ENCODE measurements around the gene PABPN1L.

Gene PABPN1L

DNA sequence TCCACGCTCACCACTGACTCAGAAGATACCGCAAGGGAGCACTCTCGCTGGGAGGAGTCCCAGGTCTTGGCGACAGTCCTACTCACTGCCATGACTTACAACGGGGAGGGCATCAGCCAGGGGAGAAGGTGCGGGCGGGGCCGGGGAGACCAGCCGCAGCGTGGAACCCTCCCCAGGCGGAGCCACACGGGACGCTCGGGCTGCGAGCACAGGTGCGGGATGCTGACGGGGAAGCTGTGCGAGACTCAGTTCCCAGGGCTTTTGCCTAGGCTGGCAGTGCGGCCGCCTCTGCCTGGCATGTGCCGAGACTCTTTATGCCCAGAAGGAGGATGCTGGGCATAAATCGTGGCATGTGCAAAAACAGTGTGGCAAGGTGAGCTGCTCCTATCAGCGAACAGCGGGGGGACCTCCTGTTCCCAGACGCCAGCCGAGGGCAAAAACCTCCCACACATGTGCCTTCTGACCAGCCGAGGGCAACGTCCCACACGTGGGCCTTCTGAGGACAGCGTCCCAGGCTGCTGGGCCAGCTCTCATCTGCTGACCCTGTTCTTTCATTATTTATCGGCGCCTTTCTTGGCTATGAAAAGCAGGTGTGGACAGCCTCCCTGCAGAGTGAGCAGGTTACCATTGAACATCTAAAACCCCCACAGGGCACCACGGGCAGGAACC, 15.8 kb downstream of the PABPN1L start:
- no peak overlapping the region for H3K18ac ChIP-seq (ENCODE audit: low read length)
- no peak overlapping the region for H3K23ac ChIP-seq (ENCODE audit: low read depth, low read length, poor library complexity)
- no peak overlapping the region for H2BK5ac ChIP-seq (ENCODE audit: low read length)
- H3K4me3 ChIP-seq (ENCODE audit: low read length in 2 of 2), result no peak overlapping the region
- H3K79me1 ChIP-seq (ENCODE audit: low read depth, low read length), result peaks cover 6% of the 10 kb centered on the region
- no peak overlapping the region for H2AFZ ChIP-seq (ENCODE audit: low read length)
- no peak overlapping the region for H2BK15ac ChIP-seq (ENCODE audit: low read length)
- no peaks in the 10 kb centered on the region for H3K27me3 ChIP-seq (ENCODE audit: control insufficient read depth in 3 of 3, insufficient read depth in 3 of 3, low read depth in 1 of 3, low read length in 3 of 3)
- WGBS, 2 donors (ENCODE audit: extremely low coverage in 2 of 2, insufficient read length in 2 of 2, insufficient replicate concordance in 1 of 2), result no CpG with 5 or more reads among the region's 33 CpGs
- H4K91ac ChIP-seq (ENCODE audit: low read depth, low read length, poor library complexity), result no peak overlapping the region
- H3K4me2 ChIP-seq (ENCODE audit: insufficient read depth, low read length, poor library complexity, severe bottlenecking), result no peak overlapping the region
- no peak overlapping the region for H2AK5ac ChIP-seq (ENCODE audit: low read depth, low read length)
- no peaks in the 10 kb centered on the region for H3K9me3 ChIP-seq (replicated peaks in 1 of 2; ENCODE audit: control insufficient read depth in 2 of 2, insufficient read depth in 1 of 2, low read depth in 1 of 2, low read length in 2 of 2)
- H3K9ac ChIP-seq (ENCODE audit: low read depth, low read length, poor library complexity), result no peak overlapping the region
- H3K4me1 ChIP-seq (ENCODE audit: control insufficient read depth in 2 of 2, insufficient read depth in 1 of 2, low read depth in 1 of 2, low read length in 2 of 2), result peaks cover 0 to 16% of the 10 kb centered on the region in 2 donors
- H3K27ac ChIP-seq (replicated peaks; ENCODE audit: low read length), result no peak overlapping the region
- no peak overlapping the region for H2BK120ac ChIP-seq (ENCODE audit: low read depth, low read length)
- no peak overlapping the region for H4K8ac ChIP-seq (ENCODE audit: low read depth, low read length)
- no peak overlapping the region for H2BK12ac ChIP-seq (ENCODE audit: low read length)
- H3K14ac ChIP-seq (ENCODE audit: low read length), result no peak overlapping the region
- no peak for DNase-seq (ENCODE audit: low spot score)
- peaks cover 0 to 8% of the 10 kb centered on the region in 2 donors for H3K36me3 ChIP-seq (replicated peaks in 1 of 2; ENCODE audit: control insufficient read depth in 2 of 2, insufficient read depth in 2 of 2, low read length in 2 of 2)
- H3K4ac ChIP-seq (ENCODE audit: low read length), result no peak overlapping the region

GRCh38 chr16:88848557-88848956, 17.9 kb downstream of the PABPN1L start:
- no peak overlapping the region for H4K8ac ChIP-seq (ENCODE audit: low read depth, low read length)
- H3K9me3 ChIP-seq (replicated peaks in 1 of 2; ENCODE audit: control insufficient read depth in 2 of 2, insufficient read depth in 1 of 2, low read depth in 1 of 2, low read length in 2 of 2), result no peaks in the 10 kb centered on the region
- no peak overlapping the region for H2BK120ac ChIP-seq (ENCODE audit: low read depth, low read length)
- H3K27me3 ChIP-seq (ENCODE audit: control insufficient read depth in 3 of 3, insufficient read depth in 3 of 3, low read depth in 1 of 3, low read length in 3 of 3), result no peaks in the 10 kb centered on the region
- peak overlapping the region; percentile 66 for H2BK5ac ChIP-seq (ENCODE audit: low read length)
- no peak overlapping the region for H2AFZ ChIP-seq (ENCODE audit: low read length)
- H3K4me1 ChIP-seq (ENCODE audit: control insufficient read depth in 2 of 2, insufficient read depth in 1 of 2, low read depth in 1 of 2, low read length in 2 of 2), result peaks cover 0 to 5% of the 10 kb centered on the region in 2 donors
- H3K4me3 ChIP-seq (ENCODE audit: low read length in 2 of 2), result no peak overlapping the region
- no peak overlapping the region for H3K18ac ChIP-seq (ENCODE audit: low read length)
- no peak for DNase-seq (ENCODE audit: low spot score)
- H2AK5ac ChIP-seq (ENCODE audit: low read depth, low read length), result no peak overlapping the region
- peaks cover 5% of the 10 kb centered on the region for H3K79me1 ChIP-seq (ENCODE audit: low read depth, low read length)
- peaks cover 0 to 8% of the 10 kb centered on the region in 2 donors for H3K36me3 ChIP-seq (replicated peaks in 1 of 2; ENCODE audit: control insufficient read depth in 2 of 2, insufficient read depth in 2 of 2, low read length in 2 of 2)
- no peak overlapping the region for H3K4me2 ChIP-seq (ENCODE audit: insufficient read depth, low read length, poor library complexity, severe bottlenecking)
- H4K91ac ChIP-seq (ENCODE audit: low read depth, low read length, poor library complexity), result no peak overlapping the region
- H3K14ac ChIP-seq (ENCODE audit: low read length), result no peak overlapping the region
- WGBS, 2 donors (ENCODE audit: extremely low coverage in 2 of 2, insufficient read length in 2 of 2, insufficient replicate concordance in 1 of 2), result no CpG with 5 or more reads among the region's 21 CpGs
- no peak overlapping the region for H3K4ac ChIP-seq (ENCODE audit: low read length)
- H3K27ac ChIP-seq (replicated peaks; ENCODE audit: low read length), result no peak overlapping the region
- H2BK12ac ChIP-seq (ENCODE audit: low read length), result no peak overlapping the region
- peak overlapping the region; percentile 31 for H3K23ac ChIP-seq (ENCODE audit: low read depth, low read length, poor library complexity)
- H2BK15ac ChIP-seq (ENCODE audit: low read length), result no peak overlapping the region
- no peak overlapping the region for H3K9ac ChIP-seq (ENCODE audit: low read depth, low read length, poor library complexity)

GRCh38 chr16:88847654-88848053, 18.8 kb downstream of the PABPN1L start:
- Histone ChIP-seq H3K4me2 (ENCODE audit: insufficient read depth, low read length, poor library complexity, severe bottlenecking) (no peak overlapping the region), H3K4me3 (ENCODE audit: low read length in 2 of 2) (no peak overlapping the region), H4K91ac (ENCODE audit: low read depth, low read length, poor library complexity) (no peak overlapping the region), H3K9me3 (replicated peaks in 1 of 2; ENCODE audit: control insufficient read depth in 2 of 2, insufficient read depth in 1 of 2, low read depth in 1 of 2, low read length in 2 of 2) (no peaks in the 10 kb centered on the region), H2AK5ac (ENCODE audit: low read depth, low read length) (no peak overlapping the region), H3K4me1 (ENCODE audit: control insufficient read depth in 2 of 2, insufficient read depth in 1 of 2, low read depth in 1 of 2, low read length in 2 of 2) (no peaks in the 10 kb centered on the region), H3K4ac (ENCODE audit: low read length) (no peak overlapping the region), H3K36me3 (replicated peaks in 1 of 2; ENCODE audit: control insufficient read depth in 2 of 2, insufficient read depth in 2 of 2, low read length in 2 of 2) (peaks cover 0 to 8% of the 10 kb centered on the region in 2 donors), H3K9ac (ENCODE audit: low read depth, low read length, poor library complexity) (peak overlapping the region; percentile 7), H2BK120ac (ENCODE audit: low read depth, low read length) (no peak overlapping the region), H2BK12ac (ENCODE audit: low read length) (no peak overlapping the region), H2AFZ (ENCODE audit: low read length) (no peak overlapping the region), H2BK15ac (ENCODE audit: low read length) (no peak overlapping the region), H3K27ac (replicated peaks; ENCODE audit: low read length) (no peak overlapping the region), H3K79me1 (ENCODE audit: low read depth, low read length) (peaks cover 5% of the 10 kb centered on the region), H3K14ac (ENCODE audit: low read length) (no peak overlapping the region), H2BK5ac (ENCODE audit: low read length) (no peak overlapping the region), H4K8ac (ENCODE audit: low read depth, low read length) (no peak overlapping the region), H3K23ac (ENCODE audit: low read depth, low read length, poor library complexity) (no peak overlapping the region), H3K18ac (ENCODE audit: low read length) (no peak overlapping the region), H3K27me3 (ENCODE audit: control insufficient read depth in 3 of 3, insufficient read depth in 3 of 3, low read depth in 1 of 3, low read length in 3 of 3) (no peaks in the 10 kb centered on the region)
- no CpG with 5 or more reads among the region's 18 CpGs for WGBS, 2 donors (ENCODE audit: extremely low coverage in 2 of 2, insufficient read length in 2 of 2, insufficient replicate concordance in 1 of 2)
- no peak for DNase-seq (ENCODE audit: low spot score)

DNA sequence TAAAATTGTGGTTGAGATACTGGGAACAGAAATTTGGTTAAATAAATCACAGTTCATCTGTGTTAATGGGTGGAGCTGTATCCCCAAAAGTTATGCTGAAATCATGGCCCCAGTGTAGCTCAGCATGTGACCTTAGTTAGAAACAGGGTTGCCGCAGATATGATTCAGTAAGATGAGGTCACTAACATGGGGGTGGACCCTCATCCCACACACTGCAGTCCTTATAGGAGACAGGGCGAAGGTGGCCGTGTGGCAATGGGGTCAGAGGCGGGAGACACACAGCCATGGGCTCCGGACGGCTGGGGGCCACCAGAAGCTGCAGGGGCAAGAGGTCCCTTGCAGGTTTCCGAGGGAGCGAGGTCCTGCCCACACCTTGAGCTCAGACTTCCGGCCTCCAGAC, 20.4 kb downstream of the PABPN1L start:
- no CpG with 5 or more reads among the region's 9 CpGs for WGBS, 2 donors (ENCODE audit: extremely low coverage in 2 of 2, insufficient read length in 2 of 2, insufficient replicate concordance in 1 of 2)

More for the DNA sequence above, 20.4 kb downstream of the PABPN1L start:
- H2AK5ac ChIP-seq (ENCODE audit: low read depth, low read length), result no peak overlapping the region
- H3K14ac ChIP-seq (ENCODE audit: low read length), result no peak overlapping the region
- no peak overlapping the region for H2BK120ac ChIP-seq (ENCODE audit: low read depth, low read length)
- H3K23ac ChIP-seq (ENCODE audit: low read depth, low read length, poor library complexity), result no peak overlapping the region
- no peak overlapping the region for H4K8ac ChIP-seq (ENCODE audit: low read depth, low read length)
- H4K91ac ChIP-seq (ENCODE audit: low read depth, low read length, poor library complexity), result no peak overlapping the region
- no peak for DNase-seq (ENCODE audit: low spot score)
- no peaks in the 10 kb centered on the region for H3K4me1 ChIP-seq (ENCODE audit: control insufficient read depth in 2 of 2, insufficient read depth in 1 of 2, low read depth in 1 of 2, low read length in 2 of 2)
- H3K4me2 ChIP-seq (ENCODE audit: insufficient read depth, low read length, poor library complexity, severe bottlenecking), result no peak overlapping the region
- H3K36me3 ChIP-seq (replicated peaks in 1 of 2; ENCODE audit: control insufficient read depth in 2 of 2, insufficient read depth in 2 of 2, low read length in 2 of 2), result peaks cover 0 to 8% of the 10 kb centered on the region in 2 donors
- H3K27me3 ChIP-seq (ENCODE audit: control insufficient read depth in 3 of 3, insufficient read depth in 3 of 3, low read depth in 1 of 3, low read length in 3 of 3), result no peaks in the 10 kb centered on the region
- no peak overlapping the region for H3K4me3 ChIP-seq (ENCODE audit: low read length in 2 of 2)
- H3K27ac ChIP-seq (replicated peaks; ENCODE audit: low read length), result no peak overlapping the region
- H2AFZ ChIP-seq (ENCODE audit: low read length), result no peak overlapping the region
- H3K79me1 ChIP-seq (ENCODE audit: low read depth, low read length), result peaks cover 7% of the 10 kb centered on the region
- no peaks in the 10 kb centered on the region for H3K9me3 ChIP-seq (replicated peaks in 1 of 2; ENCODE audit: control insufficient read depth in 2 of 2, insufficient read depth in 1 of 2, low read depth in 1 of 2, low read length in 2 of 2)
- H3K4ac ChIP-seq (ENCODE audit: low read length), result no peak overlapping the region
- H2BK5ac ChIP-seq (ENCODE audit: low read length), result no peak overlapping the region
- H2BK12ac ChIP-seq (ENCODE audit: low read length), result no peak overlapping the region
- no peak overlapping the region for H3K18ac ChIP-seq (ENCODE audit: low read length)
- H3K9ac ChIP-seq (ENCODE audit: low read depth, low read length, poor library complexity), result no peak overlapping the region
- no peak overlapping the region for H2BK15ac ChIP-seq (ENCODE audit: low read length)
